H54 (cell line): ENCODE results near the gene FRAT1.

Experiments
- DNase-seq: peaks from one replicate; pipeline ENCODE4 v3.0.0; 2011; ENCODE audit warnings: low spot score, mixed read lengths; ENCODE audit not compliant: insufficient read length
- FAIRE-seq: peaks from 3 replicates; lab custom pipeline; 2011; peaks lifted over from hg19 to GRCh38; lab: Jason Lieb, UNC
- POLR2A ChIP-seq: IDR thresholded peaks from 2 replicates; pipeline ENCODE4 v1.6.1; 2011; ENCODE audit warnings: low read depth, mild to moderate bottlenecking, low read length

FRAT1 gene

DNA sequence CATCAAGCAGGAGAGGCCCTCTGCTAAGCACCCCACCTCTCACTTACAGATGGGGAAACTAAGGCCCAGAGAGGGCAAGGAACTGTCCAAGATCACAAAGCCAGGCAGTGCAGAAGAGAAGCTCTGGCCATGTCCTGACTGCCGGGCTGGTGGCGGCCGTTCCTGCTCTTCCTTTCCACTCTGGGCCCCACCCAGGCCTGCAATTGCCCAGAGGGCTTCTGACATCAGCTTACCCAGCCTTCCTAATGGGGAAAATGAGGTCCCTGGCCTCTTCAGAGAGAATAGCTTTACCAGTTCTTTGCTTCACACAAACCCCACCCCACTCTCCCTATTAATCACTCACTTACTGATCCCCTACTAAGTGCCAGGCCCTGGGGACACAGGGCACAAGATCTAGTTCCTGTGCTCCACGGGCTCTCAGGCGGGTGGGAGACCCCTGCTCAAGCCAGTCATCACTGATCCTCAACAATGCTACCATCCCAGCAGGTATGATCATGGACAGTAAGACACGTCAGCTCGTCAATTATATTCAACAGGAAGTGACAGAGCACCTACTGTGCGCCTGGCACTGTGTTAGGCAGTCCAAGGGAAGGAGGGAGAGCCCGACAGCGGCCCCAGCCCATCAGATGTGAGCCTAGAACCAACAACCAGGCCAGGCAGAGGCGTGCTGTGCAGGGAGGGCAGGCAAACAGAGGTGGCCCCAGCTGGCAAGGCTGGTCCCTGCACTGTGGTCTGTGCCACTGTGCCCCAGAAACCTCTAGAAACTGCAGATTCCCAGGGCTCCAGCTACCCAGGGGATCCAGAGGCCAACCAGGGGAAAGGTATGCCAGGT, 41.9 kb downstream of the FRAT1 start:
- DNase-seq (no peak), FAIRE-seq (no peak)
- TF ChIP-seq POLR2A = no peak

DNA sequence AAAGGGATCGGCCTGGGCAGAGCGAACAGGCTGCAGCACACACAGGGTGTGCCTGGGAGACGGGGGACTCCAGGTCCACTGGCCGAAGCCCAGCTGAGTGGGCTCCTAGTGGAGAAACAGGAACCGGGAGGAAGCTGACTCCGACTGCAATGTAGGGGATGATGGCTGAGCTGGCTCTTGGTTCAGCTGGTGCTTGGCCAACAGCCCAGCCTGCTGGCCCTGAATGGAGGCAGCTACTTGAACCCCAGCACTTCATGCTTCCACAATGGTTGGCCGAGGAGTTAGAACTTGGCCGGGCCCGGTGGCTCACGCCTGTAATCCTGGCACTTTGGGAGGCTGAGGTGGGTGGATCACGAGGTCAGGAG, 42.4 kb downstream of the FRAT1 start:
- FAIRE-seq (no peak), DNase-seq (no peak)
- TF ChIP-seq POLR2A = no peak

DNA sequence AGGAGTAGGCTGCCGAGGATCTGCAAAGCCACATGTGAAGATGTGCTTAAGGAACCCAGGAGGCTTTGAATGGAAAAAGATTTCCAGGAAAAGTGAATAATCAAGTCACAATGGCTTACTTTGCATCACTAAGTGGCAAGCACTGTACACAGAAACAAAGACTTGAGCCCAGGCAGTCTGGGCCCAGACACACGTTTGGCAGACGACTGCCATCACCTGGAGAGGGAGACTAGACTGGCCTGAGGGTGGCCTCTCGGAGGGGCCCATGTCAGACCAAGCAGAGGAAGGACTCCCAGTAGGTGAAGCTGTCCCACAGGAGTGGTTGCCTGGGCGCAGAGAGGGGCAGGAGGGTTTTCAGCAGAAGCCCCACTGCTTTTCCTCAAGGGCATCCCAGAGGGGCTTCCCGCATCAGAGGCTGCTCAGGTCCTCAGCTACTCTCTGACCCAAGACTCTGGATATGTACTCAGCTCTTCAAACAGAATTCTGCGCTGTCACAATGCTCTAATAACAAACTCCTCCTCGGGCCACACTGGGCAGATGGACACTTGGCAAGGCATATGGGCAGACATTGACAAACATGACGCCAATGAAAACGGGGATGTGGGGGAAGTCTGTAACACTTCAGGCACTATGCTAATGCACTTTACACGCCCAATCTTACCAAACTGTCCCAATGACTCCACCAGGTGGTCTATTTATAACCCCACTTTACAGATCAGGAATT, 43.4 kb downstream of the FRAT1 start:
- no peak for FAIRE-seq

DNA sequence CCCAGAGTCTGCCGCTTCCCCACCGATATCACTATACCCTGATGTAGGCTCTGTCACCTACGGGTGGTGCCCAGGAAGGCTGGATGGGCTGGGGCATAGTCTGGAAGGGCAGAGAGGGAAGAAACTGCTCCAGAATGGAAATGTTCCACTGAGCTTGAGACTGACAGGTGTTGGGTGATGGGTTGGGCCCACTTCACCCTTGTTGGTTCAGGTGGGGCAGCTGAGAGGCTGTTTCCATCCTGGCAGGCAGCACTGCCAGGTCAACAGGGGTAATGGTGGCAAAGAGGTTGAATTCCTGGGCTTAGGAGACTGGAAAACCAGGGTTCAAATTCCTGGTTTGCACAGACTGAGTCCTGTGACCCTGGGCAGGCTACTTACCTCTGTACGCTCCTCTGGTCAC, 44.0 kb downstream of the FRAT1 start:
- no peak for FAIRE-seq
- no peak for TF ChIP-seq POLR2A

More for the DNA sequence above, 43.4 kb downstream of the FRAT1 start:
- no peak for TF ChIP-seq POLR2A
- no peak for DNase-seq

DNA sequence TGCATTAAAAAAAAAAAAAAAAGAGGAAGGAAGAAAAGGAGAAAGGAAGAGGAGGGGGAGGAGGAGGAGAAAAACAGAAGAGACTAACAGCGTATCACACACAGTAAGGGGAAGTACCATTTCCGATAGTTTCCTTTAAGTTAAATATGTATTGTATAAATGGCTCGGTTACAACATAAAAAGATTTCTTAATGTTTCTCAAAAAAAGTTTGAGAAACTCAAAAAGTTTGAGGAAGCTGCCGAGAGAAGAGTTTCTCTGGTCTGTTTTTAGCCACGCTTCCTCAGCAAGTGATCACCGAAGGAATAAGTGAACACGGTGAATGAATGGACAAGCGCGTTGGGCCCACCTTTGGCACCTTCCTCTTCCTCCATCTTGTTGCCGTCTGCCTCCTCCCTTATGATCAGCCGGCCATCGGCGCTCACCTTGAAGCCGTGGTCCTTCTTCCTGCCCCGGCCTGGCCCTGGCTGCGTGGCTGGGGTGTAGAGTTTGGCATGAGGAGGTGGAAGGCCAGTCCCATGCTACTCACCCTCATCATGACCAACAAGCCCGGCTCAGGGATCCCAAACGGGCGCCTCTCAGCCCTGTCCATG, 46.8 kb downstream of the FRAT1 start:
- TF ChIP-seq POLR2A = no peak
- no peak for FAIRE-seq
- no peak for DNase-seq

More for the DNA sequence above, 44.0 kb downstream of the FRAT1 start:
- DNase-seq = no peak

DNA sequence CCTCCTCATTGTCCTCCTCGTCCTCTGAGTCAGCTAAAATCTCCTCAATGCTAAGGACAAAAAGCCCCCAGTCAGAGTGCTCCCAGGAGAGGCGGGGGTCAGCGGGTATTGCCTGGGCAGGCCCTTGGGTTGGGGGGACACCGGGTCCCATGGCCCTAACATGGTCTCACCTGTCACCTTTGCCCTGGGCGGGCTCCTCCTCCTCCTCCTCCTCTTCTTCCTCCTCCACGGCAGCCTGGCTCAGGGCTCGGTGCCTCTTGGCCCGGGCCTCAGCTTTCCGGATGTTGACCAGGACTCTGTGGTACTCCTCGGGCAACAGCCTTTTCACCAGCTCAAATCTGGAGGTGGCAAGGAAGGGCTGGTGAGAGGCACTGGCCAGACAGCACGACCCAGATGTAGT, 47.5 kb downstream of the FRAT1 start:
- TF ChIP-seq POLR2A = no peak
- FAIRE-seq (no peak), DNase-seq (no peak)

DNA sequence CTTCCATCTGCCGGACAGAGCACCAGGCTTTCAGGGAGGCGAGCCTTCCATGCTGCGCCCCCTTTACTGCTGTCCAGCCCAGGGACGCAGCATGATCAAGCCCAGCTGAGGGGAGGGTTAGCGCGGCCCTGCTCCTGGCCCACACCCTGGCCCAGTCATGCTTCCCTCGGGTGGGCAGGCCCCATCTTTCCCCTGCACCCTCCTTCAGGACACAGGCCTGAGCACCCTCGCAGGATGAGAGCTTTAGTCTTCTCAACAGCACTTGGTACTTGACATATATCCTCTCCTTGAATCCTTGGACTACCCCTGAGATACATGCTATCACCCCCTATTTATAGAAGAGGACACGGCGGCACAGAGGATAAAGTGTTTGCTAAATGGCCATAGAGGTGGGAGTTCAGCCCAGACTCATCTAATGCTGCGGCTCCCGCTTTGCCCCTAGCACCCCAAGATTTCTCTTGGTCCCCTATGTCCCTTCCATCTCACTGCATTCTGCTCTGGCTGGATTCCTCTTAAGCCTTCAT, 48.1 kb downstream of the FRAT1 start:
- FAIRE-seq = no peak
- no peak for DNase-seq
- no peak for TF ChIP-seq POLR2A
